Middle frontal gyrus (tissue), 1 donor: ENCODE data around the gene VRK3.

Experiments used
- DNase-seq: peaks from one replicate; pipeline ENCODE4 v3.0.0-alpha.2; 2015; ENCODE audit warnings: low spot score; ENCODE audit errors: extremely low spot score

The VRK3 gene

GRCh38 chr19:50030937-50031336, 5.8 kb upstream of the VRK3 start:
- no peak for DNase-seq

- DNase-seq = no peak
Measured at GRCh38 chr19:50030225-50030624, 5.1 kb upstream of the VRK3 start.

GRCh38 chr19:50026550-50026906, 1.4 kb upstream of the VRK3 start:
- DNase-seq = no peak

- DNase-seq = peak; percentile 94
Measured at GRCh38 chr19:50025794-50026549, 800 bp upstream of the VRK3 start, which contains the start of gene ZNF473. TSS of gene ZNF473 (plus strand) at chr19:50026005. CDS start at chr19:50031083, 5,078 bp downstream.

- DNase-seq = no peak
Measured at GRCh38 chr19:50024719-50025021, 502 bp downstream of the VRK3 start.

GRCh38 chr19:50022823-50023222, 2.3 kb downstream of the VRK3 start:
- DNase-seq = no peak

- no peak for DNase-seq
Measured at GRCh38 chr19:50020481-50020880, 4.7 kb downstream of the VRK3 start.

- DNase-seq = no peak
Measured at GRCh38 chr19:50016225-50016807, 8.9 kb downstream of the VRK3 start.

- DNase-seq = no peak
Measured at GRCh38 chr19:50008532-50008931, 16.6 kb downstream of the VRK3 start.

GRCh38 chr19:50007947-50008346, 17.2 kb downstream of the VRK3 start:
- no peak for DNase-seq

- DNase-seq = no peak
Measured at GRCh38 chr19:50007170-50007569, 18.0 kb downstream of the VRK3 start.

GRCh38 chr19:50005428-50005827, 19.7 kb downstream of the VRK3 start:
- DNase-seq = no peak

- DNase-seq = peak; percentile 40
Measured at GRCh38 chr19:50003810-50004419, 21.3 kb downstream of the VRK3 start.

- DNase-seq = no peak
Measured at GRCh38 chr19:50003254-50003788, 21.9 kb downstream of the VRK3 start.

- DNase-seq = no peak
Measured at GRCh38 chr19:50002386-50002960, 22.7 kb downstream of the VRK3 start.

GRCh38 chr19:50001775-50002174, 23.4 kb downstream of the VRK3 start:
- no peak for DNase-seq

GRCh38 chr19:50000841-50001557, 24.2 kb downstream of the VRK3 start:
- DNase-seq = no peak

- DNase-seq = no peak
Measured at GRCh38 chr19:50000038-50000840, 24.9 kb downstream of the VRK3 start.

GRCh38 chr19:49999371-50000010, 25.7 kb downstream of the VRK3 start:
- no peak for DNase-seq

- DNase-seq = no peak
Measured at GRCh38 chr19:49997709-49998108, 27.5 kb downstream of the VRK3 start.
